ENCODE results near the gene BCL2L11.

BCL2L11 gene

GRCh38 chr2:111198701-111199100 is 78.0 kb downstream of the BCL2L11 start:
- DNase-seq = no peak

- no peak for DNase-seq
Measured at GRCh38 chr2:111199840-111200239, 79.1 kb downstream of the BCL2L11 start.

GRCh38 chr2:111200333-111200881 is 79.7 kb downstream of the BCL2L11 start:
- peak; percentile 21 for DNase-seq

- no peak for DNase-seq
Measured at GRCh38 chr2:111201214-111201613, 80.5 kb downstream of the BCL2L11 start.

GRCh38 chr2:111202266-111203040 is 81.7 kb downstream of the BCL2L11 start:
- no peak for DNase-seq

GRCh38 chr2:111204706-111205105 is 84.0 kb downstream of the BCL2L11 start:
- DNase-seq = no peak

- no peak for DNase-seq
Measured at GRCh38 chr2:111205774-111206173, 85.1 kb downstream of the BCL2L11 start.

GRCh38 chr2:111207851-111208250 is 87.1 kb downstream of the BCL2L11 start:
- no peak for DNase-seq

GRCh38 chr2:111208639-111209038 is 87.9 kb downstream of the BCL2L11 start:
- no peak for DNase-seq

- DNase-seq = no peak
Measured at GRCh38 chr2:111209045-111209514, 88.4 kb downstream of the BCL2L11 start.

- DNase-seq = no peak
Measured at GRCh38 chr2:111210036-111210435, 89.3 kb downstream of the BCL2L11 start.

GRCh38 chr2:111213877-111214276 is 93.2 kb downstream of the BCL2L11 start:
- no peak for DNase-seq

GRCh38 chr2:111216811-111217652 is 96.3 kb downstream of the BCL2L11 start:
- DNase-seq = no peak
